ENCODE measurements around the gene HYAL3. TPM values are rescaled to one million over a fixed set of nuclear protein-coding genes. Genes with fewer than 3 reads are reported as not detected.

The HYAL3 gene
- total RNA-seq, 2 experiments from 2014 or later: 2.7 to 3.5 TPM

- Histone ChIP-seq H3K4me1 (ENCODE audit: insufficient read depth, low read length, poor library complexity, severe bottlenecking) (no peaks in the 10 kb centered on the region), H3K9me3 (ENCODE audit: low read length) (no peaks in the 10 kb centered on the region), H3K79me2 (ENCODE audit: insufficient read depth, low read depth, low read length) (no peaks in the 10 kb centered on the region), H4K20me1 (ENCODE audit: insufficient read depth, low read length) (no peaks in the 10 kb centered on the region), H3K9me2 (ENCODE audit: insufficient read depth, low read length) (no peaks in the 10 kb centered on the region), H3K4me3 (ENCODE audit: low read depth, low read length, poor library complexity, severe bottlenecking) (no peak overlapping the region), H3K27ac (ENCODE audit: low read depth, low read length, poor library complexity, severe bottlenecking) (no peak overlapping the region), H2AFZ (ENCODE audit: low read length) (no peak overlapping the region), H3K36me3 (ENCODE audit: insufficient read depth, low read length) (no peaks in the 10 kb centered on the region), H3K4me2 (ENCODE audit: low read length) (no peak overlapping the region)
- ChIA-PET CTCF (ENCODE audit: unreplicated experiment) (interaction anchor here (0.6 kb wide), 1 partner anchor 19 kb away, joined by 4 read pairs; no protein-coding TSS in a partner anchor), POLR2A (interaction anchor here (0.6 to 1.2 kb wide), 4 partner anchors 9 to 29 kb away, joined by 3 read pairs; partner anchors contain the start of genes HYAL3 and NAA80)
- intact Hi-C loops (cut with micrococcal nuclease; ENCODE audit: unreplicated experiment): no loop called here
- no TSS peak for BruUV-seq (replicated peaks)
- TF ChIP-seq CTCF (conservative IDR thresholded peaks at IDR 0.05; ENCODE audit: low read length): no peak
- TF ChIP-seq EZH2phosphoT487 (IDR thresholded peaks at IDR 0.05; ENCODE audit: borderline replicate concordance, low read depth, low read length): no peak
- no peak for DNase-seq (ENCODE audit: low spot score)
Observed at GRCh38 chr3:50279255-50280016, 19.8 kb downstream of the HYAL3 start.

- ChIA-PET POLR2A (interaction anchor here (0.9 to 1.2 kb wide), 2 partner anchors 14 to 18 kb away, joined by 3 to 5 read pairs; no protein-coding TSS in a partner anchor), CTCF (ENCODE audit: unreplicated experiment) (no interaction called here)
- Histone ChIP-seq H3K36me3 (ENCODE audit: insufficient read depth, low read length) (no peaks in the 10 kb centered on the region), H2AFZ (ENCODE audit: low read length) (no peak within 1 kb of the TSS), H3K4me1 (ENCODE audit: insufficient read depth, low read length, poor library complexity, severe bottlenecking) (no peaks in the 10 kb centered on the region), H3K27ac (ENCODE audit: low read depth, low read length, poor library complexity, severe bottlenecking) (no peak within 1 kb of the TSS), H3K9me2 (ENCODE audit: insufficient read depth, low read length) (no peaks in the 10 kb centered on the region), H3K4me2 (ENCODE audit: low read length) (no peak within 1 kb of the TSS), H3K4me3 (ENCODE audit: low read depth, low read length, poor library complexity, severe bottlenecking) (no peak within 1 kb of the TSS), H3K79me2 (ENCODE audit: insufficient read depth, low read depth, low read length) (no peaks in the 10 kb centered on the region), H4K20me1 (ENCODE audit: insufficient read depth, low read length) (no peaks in the 10 kb centered on the region), H3K9me3 (ENCODE audit: low read length) (no peaks in the 10 kb centered on the region)
- TF ChIP-seq CTCF (conservative IDR thresholded peaks at IDR 0.05; ENCODE audit: low read length): no peak
- TF ChIP-seq EZH2phosphoT487 (IDR thresholded peaks at IDR 0.05; ENCODE audit: borderline replicate concordance, low read depth, low read length): no peak
- no TSS peak for BruUV-seq (replicated peaks)
- DNase-seq (ENCODE audit: low spot score): no peak
- intact Hi-C loops (cut with micrococcal nuclease; ENCODE audit: unreplicated experiment): no loop called here
Observed at GRCh38 chr3:50278880-50279224, 20.4 kb downstream of the HYAL3 start, which contains the start of gene LSMEM2. Gene LSMEM2 (plus strand): TSS chr3:50279087. CDS start chr3:50279114, 27 bp downstream.
